C4-2B (cell line): ENCODE measurements around the gene GPC5.

Source experiments
- CTCF ChIP-seq: fragments of 450-650 bp; conservative IDR thresholded peaks from 2 replicates; pipeline ENCODE4 v1.5.1; 2017; ENCODE audit warnings: mild to moderate bottlenecking
- ZFX ChIP-seq: fragments of 450-650 bp; IDR thresholded peaks from 2 replicates; pipeline ENCODE4 v1.6.1; 2017

DNA sequence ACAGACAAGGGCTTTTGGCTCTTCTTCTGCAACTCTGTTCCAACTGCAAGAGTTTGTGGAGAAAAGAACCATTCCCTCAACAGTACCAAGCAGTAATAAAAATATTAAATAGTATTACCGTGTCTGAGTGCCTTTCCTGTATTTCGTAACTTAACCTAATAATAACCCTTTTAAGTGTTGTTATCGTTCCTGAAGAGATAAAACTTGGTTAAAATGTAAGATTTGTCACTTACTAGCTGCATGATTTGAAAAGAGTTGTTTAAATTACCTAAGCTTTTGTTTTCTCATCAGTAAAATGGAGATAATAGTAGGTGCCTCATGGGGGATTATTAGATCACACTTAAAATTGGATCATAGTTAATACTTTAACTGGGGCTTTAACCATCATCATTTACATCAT is 447.2 kb downstream of the GPC5 start:
- TF ChIP-seq CTCF (no peak), ZFX (no peak)
